ENCODE results near the gene PRAC2.
"Not testable (repeated sequence)": the region's sequence is repeated elsewhere in the genome, so short reads cannot be mapped to it uniquely, and the experiment has no call there.

The PRAC2 gene

GRCh38 chr17:48722915-48723422 is at the start of gene PRAC2:
Gene PRAC2 (plus strand): TSS chr17:48723185. CDS start chr17:48724411, 1,226 bp downstream.
- no peak for DNase-seq

GRCh38 chr17:48676963-48677558 is 45.9 kb upstream of the PRAC2 start:
- no peak for DNase-seq

DNA sequence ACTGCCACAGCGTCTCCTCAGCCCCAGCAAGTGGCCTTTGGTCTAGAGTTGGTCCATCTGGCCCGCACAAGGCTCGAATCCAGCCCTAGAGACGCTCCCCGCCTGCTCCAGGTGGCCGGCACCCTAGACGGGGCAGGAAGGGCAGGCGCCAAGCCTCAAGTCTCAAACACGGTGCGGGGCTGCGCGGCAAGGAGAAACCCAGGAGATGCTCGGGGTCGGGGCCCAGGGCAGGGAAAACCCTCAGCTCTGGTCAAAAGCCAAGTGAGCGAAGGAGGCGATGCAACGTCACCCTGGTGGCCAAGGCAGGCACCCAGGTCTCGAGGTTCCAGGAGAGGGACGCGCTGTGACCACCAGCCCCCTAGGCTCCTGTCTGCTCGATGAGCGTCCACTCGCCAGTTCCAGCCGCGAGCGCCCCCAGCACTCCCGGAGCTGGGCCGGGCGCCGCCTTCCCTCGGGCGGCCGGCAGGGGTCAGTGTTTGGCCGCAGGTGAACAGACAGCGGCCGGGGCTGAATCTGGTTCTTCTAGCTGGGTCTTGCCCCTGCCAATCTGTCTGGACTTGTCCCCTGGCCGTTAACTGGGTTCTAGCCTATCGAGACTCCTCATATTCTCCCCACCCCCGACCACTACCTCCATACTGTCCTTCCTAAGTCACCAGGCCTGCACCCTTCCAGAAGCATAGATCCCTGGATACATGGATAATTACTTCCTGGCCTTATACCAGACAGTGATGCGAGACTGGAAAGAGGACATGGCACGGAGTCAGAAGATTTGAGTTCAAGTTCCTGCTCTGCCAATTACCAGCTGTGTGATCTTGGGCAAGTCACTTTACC is 44.6 kb upstream of the PRAC2 start:
- peak; percentile 90 for DNase-seq

DNA sequence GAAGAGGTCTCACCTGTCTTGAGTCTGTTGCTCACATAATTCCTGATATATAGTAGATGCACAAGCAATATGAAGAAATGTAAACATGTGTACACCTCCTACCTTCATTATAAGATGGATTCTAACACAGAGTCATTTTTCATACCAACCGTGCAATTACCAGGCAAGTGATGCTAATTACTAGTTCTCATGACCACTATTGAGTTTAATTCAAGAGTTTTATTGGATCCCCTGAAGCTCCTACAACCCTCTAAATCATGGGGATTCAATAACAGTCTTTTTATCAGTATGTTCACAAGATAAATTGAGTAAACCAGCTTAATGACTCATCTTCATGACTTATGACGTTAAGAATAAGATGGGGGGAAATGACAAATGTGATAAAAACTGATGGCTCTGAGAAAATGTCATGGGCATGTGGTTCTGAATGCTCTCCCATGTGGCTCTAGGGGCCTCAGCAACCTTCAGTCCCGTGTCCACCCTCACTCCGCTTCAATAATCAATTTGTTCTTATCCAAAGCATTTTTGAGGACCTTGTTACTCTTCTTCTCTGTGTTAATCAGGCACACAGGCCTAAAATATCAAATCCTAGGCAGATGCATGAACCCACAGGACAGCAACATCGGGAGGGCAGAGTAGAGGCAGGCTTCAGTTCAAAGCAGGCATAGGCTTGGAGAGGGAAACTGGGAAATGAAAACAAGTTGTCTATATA is 43.4 kb upstream of the PRAC2 start:
- no peak for DNase-seq

DNA sequence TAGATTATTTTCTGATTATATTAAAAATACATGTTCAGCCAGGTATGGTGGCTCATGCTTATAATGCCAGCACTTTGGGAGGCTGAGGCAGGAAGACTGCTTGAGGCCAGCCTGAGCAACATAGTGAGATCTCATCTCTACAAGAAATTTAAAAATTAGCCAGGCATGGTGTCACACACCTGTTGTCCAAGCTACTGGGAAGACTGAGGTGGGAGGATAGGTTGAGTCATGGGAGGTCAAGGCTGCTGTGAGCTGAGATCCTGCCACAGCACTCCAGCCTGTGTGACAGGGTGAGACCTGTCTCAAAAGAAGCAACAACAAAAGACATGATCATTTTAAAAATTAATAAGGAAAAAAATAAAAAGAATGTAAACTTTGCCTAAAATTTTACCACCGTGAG is 41.4 kb upstream of the PRAC2 start:
- DNase-seq: no peak

GRCh38 chr17:48690655-48691054 is 32.3 kb upstream of the PRAC2 start:
- DNase-seq: no peak

DNA sequence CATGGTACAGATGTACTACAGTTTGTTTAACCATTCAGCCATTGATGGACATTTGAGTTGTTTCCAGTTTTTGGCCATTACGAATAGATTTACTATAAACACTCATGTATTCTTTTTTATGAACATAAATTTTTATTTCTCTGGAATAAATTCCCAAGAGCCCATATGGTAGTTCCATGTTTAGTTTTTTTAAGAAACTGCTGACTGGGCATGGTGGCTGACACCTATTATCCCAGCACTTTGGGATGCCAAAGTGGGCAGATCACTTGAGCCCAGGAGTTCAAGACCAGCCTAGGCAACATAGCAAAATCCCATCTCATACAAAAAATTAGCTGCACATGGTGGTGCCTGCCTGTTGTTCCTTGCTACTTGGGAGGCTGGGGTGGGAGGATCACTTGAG is 30.9 kb upstream of the PRAC2 start:
- no peak for DNase-seq

DNA sequence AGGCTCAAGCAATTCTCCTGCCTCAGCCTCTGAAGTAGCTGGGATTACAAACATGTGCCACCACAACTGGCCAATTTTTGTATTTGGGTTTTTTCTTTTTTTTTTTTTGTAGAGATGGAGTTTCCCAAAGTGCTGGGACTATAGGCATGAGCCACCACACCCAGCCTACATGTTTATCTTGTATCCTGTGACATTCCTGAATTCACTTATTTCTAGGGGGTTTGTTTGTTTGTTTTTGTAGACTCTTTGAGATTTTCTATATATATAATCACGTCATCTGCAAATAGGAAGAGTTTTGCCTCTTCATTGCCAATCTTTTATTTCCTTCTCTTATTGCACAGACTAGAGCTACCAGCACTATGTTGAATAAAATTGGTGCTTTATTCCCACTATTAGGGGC is 29.8 kb upstream of the PRAC2 start:
- DNase-seq: no peak

DNA sequence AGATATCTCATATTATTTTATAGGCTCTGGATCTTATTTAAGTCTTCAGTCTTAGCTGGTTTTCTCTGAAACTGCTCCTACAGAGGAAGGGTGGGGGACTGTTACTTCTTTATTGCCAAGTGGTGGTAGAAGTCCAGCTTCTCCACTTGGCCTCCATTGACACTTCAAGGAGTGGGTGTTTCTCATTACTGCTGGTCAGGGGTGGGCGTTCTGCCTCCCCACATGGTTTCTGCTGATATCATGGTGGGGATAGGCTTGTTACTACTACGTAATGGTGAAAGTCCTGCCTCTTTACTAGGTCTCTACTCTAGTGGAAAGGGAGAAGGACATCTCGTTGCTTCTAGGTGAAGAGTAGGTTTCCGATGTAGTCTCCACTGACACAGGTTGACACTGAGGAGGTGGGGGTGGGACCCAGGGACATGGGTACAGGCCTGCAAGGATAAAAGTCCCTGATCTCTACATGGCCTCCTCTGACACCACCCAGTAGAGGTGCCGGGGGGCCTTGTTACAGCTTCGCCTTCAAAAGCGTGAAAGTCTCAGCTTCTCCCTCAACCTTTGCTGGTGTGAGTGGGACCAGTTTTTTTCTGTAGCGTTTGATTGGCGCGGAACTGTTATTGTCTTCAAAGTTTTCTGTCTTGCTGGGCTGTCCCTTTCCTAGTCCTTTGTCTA is 21.0 kb upstream of the PRAC2 start:
- no peak for DNase-seq

GRCh38 chr17:48704361-48705248 is 18.4 kb upstream of the PRAC2 start:
- no peak for DNase-seq

DNA sequence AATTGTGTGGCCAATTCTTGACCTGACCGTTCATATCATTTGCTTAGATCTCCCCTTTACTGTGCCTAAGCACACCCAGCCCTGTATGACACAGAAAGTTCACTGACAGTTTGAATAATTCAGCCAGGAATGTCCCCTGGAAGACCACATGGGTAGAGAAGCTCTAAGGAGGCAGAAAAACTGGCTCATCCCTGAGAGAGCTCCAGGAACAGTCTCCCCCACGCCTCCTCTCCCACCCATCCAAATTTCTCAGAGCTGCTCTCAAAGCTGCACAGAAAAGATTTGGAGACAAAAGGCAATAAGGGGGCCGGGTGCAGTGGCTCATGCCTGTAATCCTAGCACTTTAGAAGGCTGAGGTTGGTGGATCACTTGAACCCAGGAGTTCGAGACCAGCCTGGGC is 11.9 kb upstream of the PRAC2 start:
- DNase-seq: no peak

DNA sequence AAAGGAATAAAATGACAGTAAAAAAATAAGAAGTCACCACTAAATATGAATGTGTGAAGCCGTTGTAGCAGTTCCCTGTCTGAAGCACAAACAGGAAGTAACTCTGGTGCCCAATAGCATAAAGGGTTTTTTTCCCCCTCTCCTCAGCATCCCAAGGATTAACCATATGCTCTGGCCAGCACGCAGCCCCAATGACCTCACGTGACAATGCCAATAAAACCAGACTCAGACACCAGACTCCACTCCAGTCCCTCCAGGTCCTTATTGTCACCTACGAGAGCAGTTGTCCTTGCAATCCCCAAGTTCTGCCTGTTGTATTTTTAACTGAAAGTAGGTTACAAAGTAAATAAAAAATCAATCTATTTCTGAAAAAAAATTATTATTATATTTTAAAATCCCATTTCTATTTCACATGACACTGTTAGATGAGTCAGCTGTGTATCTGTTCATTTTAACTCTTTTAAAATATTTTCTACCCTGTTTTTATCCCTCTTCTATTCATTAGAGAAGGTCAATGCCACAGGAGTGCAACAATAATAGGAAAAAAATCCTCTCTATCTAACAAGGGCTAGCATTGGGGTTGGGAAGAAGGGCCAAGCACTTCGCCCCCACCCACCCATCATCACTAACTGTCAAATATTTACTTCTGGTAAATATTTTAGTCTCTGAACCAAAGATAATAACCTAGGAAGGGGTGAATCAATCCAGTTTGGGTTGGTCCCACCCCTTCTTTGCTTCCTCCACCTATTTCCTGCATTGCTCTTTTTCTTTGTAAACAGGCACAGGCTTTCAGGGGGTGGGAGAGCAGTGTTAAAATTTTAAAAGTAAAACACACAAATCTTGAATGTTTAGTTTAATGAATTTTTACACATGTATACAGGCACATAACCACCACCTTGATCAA is 7.2 kb upstream of the PRAC2 start:
- DNase-seq: no peak

DNA sequence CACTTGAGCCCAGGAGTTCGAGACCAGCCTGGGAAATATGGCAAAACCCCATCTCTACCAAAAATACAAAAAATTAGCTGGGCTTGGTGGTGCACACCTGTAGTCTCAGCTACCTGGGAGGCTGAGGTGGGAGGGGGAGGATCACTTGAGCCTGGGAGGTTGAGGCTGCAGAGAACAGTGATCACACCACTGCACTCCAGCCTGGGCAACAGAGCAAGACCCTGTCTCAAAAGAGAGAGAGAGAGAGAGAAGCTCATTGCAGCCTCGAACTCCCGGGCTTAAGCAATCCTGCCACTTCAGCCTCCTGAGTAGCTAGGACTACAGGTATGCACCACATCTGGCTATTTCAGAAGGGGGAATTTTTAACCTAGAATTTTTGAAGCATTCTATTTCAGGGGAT is 6.4 kb upstream of the PRAC2 start:
- not testable (repeated sequence) for DNase-seq

DNA sequence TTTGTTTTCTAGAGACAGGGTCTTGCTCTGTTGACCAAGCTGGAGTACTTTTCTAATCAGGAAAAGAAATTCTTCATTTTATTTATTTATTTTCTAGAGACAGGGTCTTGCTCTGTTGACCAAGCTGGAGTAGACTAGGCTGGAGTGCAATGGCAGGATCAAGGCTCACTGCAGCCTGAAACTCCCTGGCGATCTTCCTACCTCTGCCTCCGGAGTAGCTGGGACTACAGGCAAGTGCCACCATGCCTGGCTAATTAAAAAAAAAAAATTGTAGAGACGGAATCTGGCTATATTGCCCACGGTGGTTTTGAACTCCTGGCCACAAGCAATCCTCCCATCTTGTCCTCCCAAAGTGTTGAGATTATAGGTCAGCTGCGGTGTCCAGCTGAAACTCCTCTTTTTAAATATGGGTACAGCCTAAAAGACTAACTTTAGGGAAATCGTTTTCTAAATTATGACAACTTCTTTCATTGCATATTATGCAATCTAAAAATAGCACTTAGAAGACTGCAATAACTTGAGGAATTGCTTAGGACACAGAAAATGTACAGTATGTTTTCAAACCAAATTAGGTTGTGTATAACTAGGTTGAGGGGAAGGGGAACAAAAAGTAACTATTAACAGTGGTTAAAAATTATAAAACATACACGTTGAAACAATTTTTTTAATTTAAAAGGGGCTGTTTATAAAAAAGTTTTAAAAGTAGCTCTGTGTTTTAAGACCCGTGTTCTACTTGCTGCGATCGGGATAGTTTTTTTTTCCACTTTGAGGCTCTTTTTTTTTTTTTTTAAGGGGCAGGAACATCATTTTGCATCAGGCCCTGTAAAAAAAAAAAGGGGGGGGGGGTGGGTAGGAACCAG is 5.4 kb upstream of the PRAC2 start:
- peak; percentile 39 for DNase-seq

DNA sequence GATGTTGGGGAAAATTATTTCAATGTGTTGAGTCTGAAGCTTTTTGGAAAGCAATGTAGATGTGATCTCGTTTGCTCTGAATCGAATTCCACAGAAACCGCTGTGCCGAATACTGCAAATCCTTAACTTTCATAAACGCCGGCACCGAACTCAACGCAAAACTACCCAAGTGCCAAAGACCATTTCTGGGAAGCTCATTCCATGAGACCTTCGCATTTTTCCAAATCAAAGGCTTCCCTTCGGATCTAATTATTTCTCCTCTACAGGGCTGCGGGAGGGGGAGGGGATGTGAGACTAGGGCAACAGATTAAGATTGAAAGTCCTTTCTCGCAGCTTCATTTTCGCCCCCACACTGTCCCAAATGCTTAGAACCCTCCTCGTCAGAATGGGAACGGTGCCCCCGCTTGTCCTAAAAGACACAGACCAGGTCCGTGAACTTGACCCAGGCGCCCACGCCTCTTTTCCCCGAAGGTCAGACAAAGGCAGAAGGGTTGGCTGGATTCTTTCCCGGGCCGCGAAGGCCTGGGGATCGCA is 4.7 kb upstream of the PRAC2 start:
- DNase-seq: peak; percentile 84

GRCh38 chr17:48718761-48719641 is 4.0 kb upstream of the PRAC2 start:
- DNase-seq: peak; percentile 83

DNA sequence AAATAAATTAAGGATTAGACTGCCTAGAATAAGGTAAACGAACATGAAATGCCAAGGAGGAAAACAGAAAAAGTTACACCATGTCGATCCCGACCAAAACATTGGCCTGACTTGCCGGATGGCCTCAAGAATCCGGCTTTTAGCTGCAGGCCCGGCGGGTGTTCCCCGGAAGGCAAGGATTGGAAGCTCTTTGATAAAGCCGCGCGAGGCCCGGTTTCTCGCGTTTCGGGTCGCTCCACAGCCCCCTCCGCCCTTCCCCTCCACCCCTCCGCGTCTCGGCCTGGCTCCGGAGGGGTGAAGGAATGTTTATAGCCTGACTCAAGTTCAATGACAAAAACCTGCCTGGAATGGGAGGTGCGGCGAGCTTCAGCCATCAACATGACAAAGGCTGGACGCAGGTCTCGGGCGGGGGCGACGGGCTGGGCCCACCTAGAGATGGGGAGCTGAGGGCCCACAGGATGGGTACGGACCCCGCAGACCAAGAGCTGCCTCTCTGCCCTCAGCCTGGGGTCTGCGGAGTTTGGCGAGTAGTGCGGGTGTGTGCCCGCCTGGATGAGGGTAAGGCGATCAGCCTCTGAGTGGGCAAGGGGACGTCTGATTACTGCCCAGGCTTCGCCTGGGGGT is 3.2 kb upstream of the PRAC2 start:
- peak; percentile 67 for DNase-seq
